IPS DF 4.7 (cell line): Measurements from ENCODE around the gene MYO9B.

Experiments
- DNase-seq: peaks from one replicate; pipeline ENCODE4 v3.0.0-alpha.2; 2013; ENCODE audit warnings: low spot score; ENCODE audit errors: extremely low read depth

The MYO9B gene

GRCh38 chr19:17210296-17210695 is 134.7 kb downstream of the MYO9B start:
- DNase-seq = no peak

GRCh38 chr19:17211547-17212446 is 136.2 kb downstream of the MYO9B start:
- DNase-seq = no peak

GRCh38 chr19:17213334-17213733 is 137.8 kb downstream of the MYO9B start:
- no peak for DNase-seq

- no peak for DNase-seq
These were observed 139.0 kb downstream of the MYO9B start for GRCh38 chr19:17214508-17215126.

GRCh38 chr19:17215127-17215971 is 139.8 kb downstream of the MYO9B start, which contains the start of gene USE1:
TSS of gene USE1 (plus strand) at chr19:17215357. CDS start at chr19:17215406, 49 bp downstream.
- no peak for DNase-seq

GRCh38 chr19:17216058-17216670 is 140.6 kb downstream of the MYO9B start:
- no peak for DNase-seq

GRCh38 chr19:17219286-17219685 is 143.7 kb downstream of the MYO9B start:
- no peak for DNase-seq

GRCh38 chr19:17220207-17220758 is 144.7 kb downstream of the MYO9B start:
- no peak for DNase-seq

- DNase-seq = no peak
These were observed 149.5 kb downstream of the MYO9B start for GRCh38 chr19:17225053-17225452.

GRCh38 chr19:17226002-17226933 is 150.7 kb downstream of the MYO9B start, which contains the start of gene OCEL1:
TSS of gene OCEL1 (plus strand) at chr19:17226226. CDS start at chr19:17226248, 22 bp downstream.
- no peak for DNase-seq

GRCh38 chr19:17227798-17228367 is 152.3 kb downstream of the MYO9B start:
- DNase-seq = no peak

- DNase-seq = no peak
These were observed 154.3 kb downstream of the MYO9B start for GRCh38 chr19:17229890-17230289.

- DNase-seq = no peak
These were observed 156.7 kb downstream of the MYO9B start for GRCh38 chr19:17232258-17232657.

GRCh38 chr19:17234911-17235299 is 159.3 kb downstream of the MYO9B start:
- no peak for DNase-seq

- no peak for DNase-seq
These were observed 159.9 kb downstream of the MYO9B start for GRCh38 chr19:17235300-17235970.

GRCh38 chr19:17235971-17236777 is 160.6 kb downstream of the MYO9B start:
- no peak for DNase-seq

GRCh38 chr19:17236811-17237543 is 161.4 kb downstream of the MYO9B start:
- no peak for DNase-seq
